NOMO-1 treated with DMSO at 0.1 percent for 48 hours (cell line): ENCODE data around the gene CBR3.

ENCODE experiments used
- DNase-seq: peaks from one replicate; lab custom pipeline; 2025; ENCODE audit not compliant: unreplicated experiment; lab: John Stamatoyannopoulos, UW

The CBR3 gene

GRCh38 chr21:36183144-36183795 is 48.4 kb downstream of the CBR3 start:
- DNase-seq: peak; percentile 24

- DNase-seq: no peak
Measured at GRCh38 chr21:36184545-36184944, 49.7 kb downstream of the CBR3 start.

- DNase-seq: peak; percentile 72
Measured at GRCh38 chr21:36185523-36185922, 50.6 kb downstream of the CBR3 start.

- DNase-seq: peak; percentile 53
Measured at GRCh38 chr21:36186081-36186480, 51.2 kb downstream of the CBR3 start.

GRCh38 chr21:36186506-36187399 is 51.9 kb downstream of the CBR3 start:
- no peak for DNase-seq

GRCh38 chr21:36188081-36188681 is 53.3 kb downstream of the CBR3 start:
- DNase-seq: no peak

GRCh38 chr21:36188937-36189336 is 54.1 kb downstream of the CBR3 start:
- DNase-seq: peak; percentile 34

- DNase-seq: no peak
Measured at GRCh38 chr21:36190736-36191135, 55.9 kb downstream of the CBR3 start.

GRCh38 chr21:36193200-36193599 is 58.3 kb downstream of the CBR3 start:
- DNase-seq: no peak

GRCh38 chr21:36194024-36194423 is 59.1 kb downstream of the CBR3 start:
- no peak for DNase-seq

GRCh38 chr21:36195613-36196012 is 60.7 kb downstream of the CBR3 start:
- no peak for DNase-seq
